Neutrophil (primary cell): ENCODE measurements around the gene IQCC.

Experiments
- H3K27ac ChIP-seq: fragments of 200-600 bp; sonication (generic); 2 replicates; pipeline ENCODE4 v1.5.1; 2016; ENCODE audit warnings: mild to moderate bottlenecking, moderate library complexity
- H3K27me3 ChIP-seq: fragments of 200-600 bp; sonication (generic); 2 replicates; pipeline ENCODE4 v1.6.0; 2016; ENCODE audit warnings: mild to moderate bottlenecking
- H3K36me3 ChIP-seq: fragments of 200-600 bp; sonication (generic); 2 replicates; pipeline ENCODE4 v1.5.1; 2017
- H3K4me1 ChIP-seq, 2 experiments: fragments of 200-600 bp in 1 of 2; sonication (generic) in 1 of 2; 1 replicate in 1 of 2; 2 replicates in 1 of 2; pipeline versions ENCODE4 v1.5.1 to v1.6.1; 2013 to 2016; ENCODE audit warnings: low read depth in 1 of 2, low read length in 1 of 2, mild to moderate bottlenecking in 1 of 2, moderate library complexity in 1 of 2; ENCODE audit not compliant: control insufficient read depth in 1 of 2, insufficient read depth in 1 of 2
- H3K4me3 ChIP-seq, 2 experiments: fragments of 200-600 bp in 1 of 2; sonication (generic) in 1 of 2; 1 replicate in 1 of 2; 2 replicates in 1 of 2; pipeline ENCODE4 v1.5.1; 2013 to 2016; ENCODE audit warnings: low read depth in 1 of 2, low read length in 1 of 2, mild to moderate bottlenecking in 1 of 2, moderate library complexity in 1 of 2
- H3K9me3 ChIP-seq: fragments of 200-600 bp; sonication (generic); 2 replicates; pipeline ENCODE4 v1.5.1; 2016
- CTCF ChIP-seq: fragments of 200-600 bp; sonication (generic); IDR thresholded peaks from 2 replicates; pipeline ENCODE4 v1.5.1; 2016; ENCODE audit warnings: antibody characterized with exemption

IQCC gene

GRCh38 chr1:32178380-32179192, 26.9 kb upstream of the IQCC start:
- peaks cover 14% of the 10 kb centered on the region for H3K36me3 ChIP-seq
- H3K4me1 ChIP-seq = peaks cover 33 to 43% of the 10 kb centered on the region in 2 experiments
- no peaks in the 10 kb centered on the region for H3K9me3 ChIP-seq
- H3K27me3 ChIP-seq = no peaks in the 10 kb centered on the region
- TF ChIP-seq CTCF = no peak
- peak overlapping the region; percentile 89 for H3K27ac ChIP-seq
- peak overlapping the region; percentile 68 to 87 for H3K4me3 ChIP-seq

GRCh38 chr1:32179193-32179442, 26.4 kb upstream of the IQCC start:
- Histone ChIP-seq H3K27ac (peak overlapping the region; percentile 89), H3K36me3 (peaks cover 12% of the 10 kb centered on the region), H3K4me1 (peaks cover 33 to 43% of the 10 kb centered on the region in 2 experiments), H3K4me3 (peak overlapping the region; percentile 68 to 87), H3K9me3 (no peaks in the 10 kb centered on the region), H3K27me3 (no peaks in the 10 kb centered on the region)
- no peak for TF ChIP-seq CTCF

- Histone ChIP-seq H3K4me3 (peak within 1 kb of the TSS; percentile 68 to 87), H3K27me3 (no peaks in the 10 kb centered on the region)
- peak; percentile 49 for TF ChIP-seq CTCF
Measured at GRCh38 chr1:32179443-32180185, 25.9 kb upstream of the IQCC start, which contains the start of gene TXLNA. Gene TXLNA (plus strand): TSS chr1:32179675. CDS start chr1:32180346, 671 bp downstream.

GRCh38 chr1:32180186-32181060, 25.0 kb upstream of the IQCC start:
- Histone ChIP-seq H3K27ac (peak overlapping the region; percentile 89), H3K27me3 (no peaks in the 10 kb centered on the region), H3K4me3 (peak overlapping the region; percentile 68 to 87), H3K36me3 (peaks cover 14% of the 10 kb centered on the region), H3K9me3 (no peaks in the 10 kb centered on the region), H3K4me1 (peaks cover 33 to 43% of the 10 kb centered on the region in 2 experiments)
- no peak for TF ChIP-seq CTCF

More at GRCh38 chr1:32179443-32180185, 25.9 kb upstream of the IQCC start, which contains the start of gene TXLNA:
- Histone ChIP-seq H3K9me3 (no peaks in the 10 kb centered on the region), H3K27ac (peak within 1 kb of the TSS; percentile 89), H3K36me3 (peaks cover 14% of the 10 kb centered on the region), H3K4me1 (peaks cover 33 to 43% of the 10 kb centered on the region in 2 experiments)

GRCh38 chr1:32181065-32181464, 24.4 kb upstream of the IQCC start:
- H3K27me3 ChIP-seq = no peaks in the 10 kb centered on the region
- no peak overlapping the region for H3K27ac ChIP-seq
- H3K4me3 ChIP-seq = no peak overlapping the region
- peaks cover 33 to 45% of the 10 kb centered on the region in 2 experiments for H3K4me1 ChIP-seq
- no peaks in the 10 kb centered on the region for H3K9me3 ChIP-seq
- no peak for TF ChIP-seq CTCF
- peaks cover 20% of the 10 kb centered on the region for H3K36me3 ChIP-seq
